ENCODE measurements around the gene ARL4D. TPM values are rescaled to one million over a fixed set of nuclear protein-coding genes. Genes with fewer than 3 reads are reported as not detected.

ARL4D gene
- total and polyA plus RNA-seq, 2 donors (not counting 3 experiments of a cell fraction or from before 2014, with no cell fraction given) = 3.8 to 4.1 TPM

DNA sequence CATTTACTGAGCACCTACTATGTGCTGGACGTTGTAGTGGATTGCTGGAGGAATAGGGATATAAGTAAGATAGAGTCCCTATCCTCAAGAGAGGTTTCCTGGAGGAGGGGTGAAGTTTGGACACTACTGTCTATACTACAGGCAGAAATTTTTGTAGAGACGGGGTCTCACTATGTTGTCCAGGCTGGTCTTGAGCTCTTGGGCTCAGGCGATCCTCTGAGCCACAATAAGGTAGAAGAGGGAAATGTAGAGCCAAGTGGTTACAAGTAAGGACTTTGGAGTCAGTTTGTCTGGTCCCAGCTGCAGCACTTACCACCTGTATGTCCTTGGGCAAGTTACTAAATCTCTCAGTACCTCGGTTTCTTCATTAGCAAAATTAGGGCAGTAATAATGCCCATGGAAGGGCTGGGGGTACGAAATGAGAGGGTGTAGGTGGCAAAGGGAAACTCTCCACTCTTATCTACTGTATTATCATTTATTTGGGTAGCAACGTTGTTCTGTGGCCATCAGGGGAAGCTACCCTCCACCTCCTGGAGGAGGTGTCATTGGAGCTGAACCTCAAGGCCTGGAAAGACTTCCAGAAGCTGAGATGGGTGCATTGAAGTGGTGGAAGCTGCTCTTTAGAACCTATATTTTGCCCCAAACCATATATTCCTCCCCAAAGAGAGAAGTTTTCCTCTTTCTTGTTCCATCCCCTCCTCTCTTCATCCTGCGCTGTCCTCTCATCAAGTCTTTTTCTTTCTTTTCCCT, 50.1 kb downstream of the ARL4D start:
- FAIRE-seq (no peak), DNase-seq (ENCODE audit: low read depth, low spot score) (no peak)
- Histone ChIP-seq H3K27me3 (ENCODE audit: control insufficient read depth in 2 of 2, insufficient read depth in 2 of 2, low read length in 2 of 2) (peaks cover 1 to 6% of the 10 kb centered on the region in 2 experiments), H2AFZ (ENCODE audit: low read depth, low read length) (no peak overlapping the region), H3K4me3 (replicated peaks in 1 of 3; ENCODE audit: insufficient read depth in 1 of 3, low read depth in 1 of 3, low read length in 3 of 3) (no peak overlapping the region), H3K4me1 (ENCODE audit: control insufficient read depth, extremely low read depth, insufficient read depth, low read length) (no peaks in the 10 kb centered on the region), H3K9ac (replicated peaks; ENCODE audit: extremely low read depth, insufficient read depth, low read length) (no peak overlapping the region), H3K79me2 (ENCODE audit: control insufficient read depth, insufficient read depth, low read length) (no peaks in the 10 kb centered on the region), H3K4me2 (ENCODE audit: insufficient read depth, low read length) (no peak overlapping the region), H4K20me1 (replicated peaks; ENCODE audit: control insufficient read depth, extremely low read depth, insufficient read depth, low read length) (no peaks in the 10 kb centered on the region), H3K36me3 (ENCODE audit: control insufficient read depth in 2 of 2, extremely low read depth in 1 of 2, insufficient read depth in 2 of 2, low read length in 2 of 2) (no peaks in the 10 kb centered on the region), H3K9me3 (replicated peaks; ENCODE audit: control insufficient read depth, insufficient read depth, low read length) (no peaks in the 10 kb centered on the region), H3K27ac (ENCODE audit: insufficient read depth, low read depth, low read length) (no peak overlapping the region), H3K9me1 (replicated peaks; ENCODE audit: control insufficient read depth, extremely low read depth, insufficient read depth, low read length) (no peaks in the 10 kb centered on the region)
- BruUV-seq (replicated peaks) = no TSS peak
- dilution Hi-C loops (cut with MboI; ENCODE audit: extremely low pct_ligation_motif_present, low sequenced_read_pairs) = no loop called here
- intact Hi-C loops (cut with micrococcal nuclease) = no loop called here
- TF ChIP-seq GATA2 (IDR thresholded peaks at IDR 0.05; ENCODE audit: insufficient read depth, insufficient read length, low read depth, low read length) (no peak), MYC (IDR thresholded peaks at IDR 0.05; ENCODE audit: low read depth, low read length) (no peak), EZH2 (IDR thresholded peaks at IDR 0.05; ENCODE audit: borderline replicate concordance, low read depth, low read length, severe bottlenecking) (no peak), FOS (IDR thresholded peaks at IDR 0.05; ENCODE audit: borderline replicate concordance, insufficient read depth, low read length) (no peak), POLR2A (IDR thresholded peaks at IDR 0.05; ENCODE audit: low read depth, low read length) (no peak), JUN (IDR thresholded peaks at IDR 0.05; ENCODE audit: borderline replicate concordance, insufficient read depth, insufficient read length, low read depth) (no peak)
- TF ChIP-seq, protein P1, sequence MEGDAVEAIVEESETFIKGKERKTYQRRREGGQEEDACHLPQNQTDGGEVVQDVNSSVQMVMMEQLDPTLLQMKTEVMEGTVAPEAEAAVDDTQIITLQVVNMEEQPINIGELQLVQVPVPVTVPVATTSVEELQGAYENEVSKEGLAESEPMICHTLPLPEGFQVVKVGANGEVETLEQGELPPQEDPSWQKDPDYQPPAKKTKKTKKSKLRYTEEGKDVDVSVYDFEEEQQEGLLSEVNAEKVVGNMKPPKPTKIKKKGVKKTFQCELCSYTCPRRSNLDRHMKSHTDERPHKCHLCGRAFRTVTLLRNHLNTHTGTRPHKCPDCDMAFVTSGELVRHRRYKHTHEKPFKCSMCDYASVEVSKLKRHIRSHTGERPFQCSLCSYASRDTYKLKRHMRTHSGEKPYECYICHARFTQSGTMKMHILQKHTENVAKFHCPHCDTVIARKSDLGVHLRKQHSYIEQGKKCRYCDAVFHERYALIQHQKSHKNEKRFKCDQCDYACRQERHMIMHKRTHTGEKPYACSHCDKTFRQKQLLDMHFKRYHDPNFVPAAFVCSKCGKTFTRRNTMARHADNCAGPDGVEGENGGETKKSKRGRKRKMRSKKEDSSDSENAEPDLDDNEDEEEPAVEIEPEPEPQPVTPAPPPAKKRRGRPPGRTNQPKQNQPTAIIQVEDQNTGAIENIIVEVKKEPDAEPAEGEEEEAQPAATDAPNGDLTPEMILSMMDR (IDR thresholded peaks at IDR 0.05; ENCODE audit: extremely low read depth in 1 of 2, insufficient read depth in 1 of 2, low read depth in 1 of 2, low read length in 2 of 2) = no peak
- ChIA-PET CTCF (interaction anchor here (1.0 to 1.1 kb wide), 3 partner anchors 27 to 54 kb away, joined by 3 read pairs; no protein-coding TSS in a partner anchor), POLR2A (no interaction called here)

Measured in endothelial cell of umbilical vein (primary cell).